Ectodermal cell (in vitro differentiated cells): Measurements from ENCODE around the gene CCDC83.
"Not testable (repeated sequence)": the region's sequence is repeated elsewhere in the genome, so short reads cannot be mapped to it uniquely, and the experiment has no call there.

ENCODE experiments used
- H3K27ac ChIP-seq: 2 replicates; pipeline ENCODE4 v1.7.0; 2013; ENCODE audit warnings: mild to moderate bottlenecking, low read depth, low read length; ENCODE audit not compliant: insufficient read depth, poor library complexity, severe bottlenecking
- H3K27me3 ChIP-seq: 2 replicates; pipeline ENCODE4 v1.7.0; 2013; ENCODE audit warnings: mild to moderate bottlenecking, low read length; ENCODE audit not compliant: insufficient read depth, control insufficient read depth, poor library complexity, severe bottlenecking
- H3K36me3 ChIP-seq: one replicate; pipeline ENCODE4 v1.7.0; 2013; ENCODE audit warnings: low read length; ENCODE audit not compliant: control insufficient read depth, insufficient read depth
- H3K4me1 ChIP-seq: one replicate; pipeline ENCODE4 v1.7.0; 2013; ENCODE audit warnings: low read length; ENCODE audit not compliant: control insufficient read depth, insufficient read depth
- H3K4me3 ChIP-seq: 2 replicates; pipeline ENCODE4 v1.7.0; 2013; ENCODE audit warnings: low read depth, low read length, control low read depth; ENCODE audit not compliant: insufficient read depth
- H3K9me3 ChIP-seq: 2 replicates; pipeline ENCODE4 v1.7.0; 2013; ENCODE audit warnings: mild to moderate bottlenecking, low read length, moderate library complexity; ENCODE audit not compliant: control insufficient read depth
- WGBS, 2 experiments: methylation state at CpG; one replicate each; pipeline ENCODE4 v1.1.7; 2013; ENCODE audit warnings: missing lambda C conversion rate in 2 of 2; 5-methylcytosine and 5-hydroxymethylcytosine counted together

The CCDC83 gene

GRCh38 chr11:85831050-85831449 lies 24.1 kb upstream of the CCDC83 start:
- Histone ChIP-seq H3K27me3 (no peaks in the 10 kb centered on the region), H3K4me3 (no peak overlapping the region), H3K27ac (no peak overlapping the region), H3K9me3 (no peaks in the 10 kb centered on the region), H3K36me3 (no peaks in the 10 kb centered on the region), H3K4me1 (no peaks in the 10 kb centered on the region)

DNA sequence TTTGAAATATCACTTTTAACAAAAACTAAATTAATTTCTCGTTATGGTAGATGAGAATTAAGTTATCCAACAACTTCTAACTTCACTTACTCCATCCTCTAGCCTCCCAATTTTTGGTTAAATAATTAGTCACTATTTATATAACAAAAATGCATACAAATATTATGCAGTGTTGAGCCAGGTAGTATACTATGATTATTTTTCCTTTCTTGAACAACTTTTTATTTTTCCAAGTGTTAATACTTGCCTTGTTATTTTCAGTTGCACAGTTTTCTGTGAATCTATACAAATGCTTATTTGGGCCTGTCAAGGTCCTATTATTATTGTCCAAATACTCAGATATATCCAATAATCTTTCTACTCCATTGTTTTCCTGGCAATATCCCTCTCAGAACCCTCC lies 19.9 kb upstream of the CCDC83 start:
- Histone ChIP-seq H3K36me3 (no peaks in the 10 kb centered on the region), H3K27ac (no peak overlapping the region), H3K4me3 (no peak overlapping the region), H3K9me3 (no peaks in the 10 kb centered on the region), H3K27me3 (no peaks in the 10 kb centered on the region), H3K4me1 (no peaks in the 10 kb centered on the region)
- WGBS, 2 experiments, result 100% methylated on average over 1 of the region's 1 CpG; no CpG with 5 or more reads in 1 of the 2 experiments

GRCh38 chr11:85835729-85836128 lies 19.5 kb upstream of the CCDC83 start:
- H3K27me3 ChIP-seq, result no peaks in the 10 kb centered on the region
- H3K9me3 ChIP-seq, result no peaks in the 10 kb centered on the region
- WGBS, 2 experiments, result 81 to 82% methylated on average over 3 of the region's 3 CpGs
- H3K27ac ChIP-seq, result no peak overlapping the region
- H3K36me3 ChIP-seq, result no peaks in the 10 kb centered on the region
- no peak overlapping the region for H3K4me3 ChIP-seq
- H3K4me1 ChIP-seq, result no peaks in the 10 kb centered on the region

DNA sequence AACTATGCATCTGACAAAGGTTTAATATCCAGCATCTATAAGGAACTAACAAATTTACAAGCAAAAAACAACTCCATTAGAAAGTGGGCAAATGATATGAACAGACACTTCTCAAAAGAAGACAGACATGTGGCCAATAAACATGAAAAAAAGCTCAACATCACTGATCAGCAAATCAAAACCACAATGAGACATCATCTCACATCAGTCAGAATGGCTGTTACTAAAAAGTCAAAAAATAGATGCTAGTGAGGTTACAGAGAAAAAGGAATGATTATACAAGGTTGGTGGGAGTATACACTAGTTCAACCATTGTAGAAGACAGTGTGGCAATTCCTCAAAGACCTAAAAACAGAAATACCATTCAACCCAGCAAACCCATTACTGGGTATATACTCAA lies 14.3 kb upstream of the CCDC83 start:
- H3K27ac ChIP-seq, H3K4me1 ChIP-seq, H3K4me3 ChIP-seq, H3K9me3 ChIP-seq, H3K36me3 ChIP-seq, H3K27me3 ChIP-seq: not testable (repeated sequence)

GRCh38 chr11:85843929-85844328 lies 11.3 kb upstream of the CCDC83 start:
- Histone ChIP-seq H3K36me3 (no peaks in the 10 kb centered on the region), H3K27ac (no peak overlapping the region), H3K9me3 (no peaks in the 10 kb centered on the region), H3K4me3 (no peak overlapping the region), H3K4me1 (no peaks in the 10 kb centered on the region), H3K27me3 (no peaks in the 10 kb centered on the region)
- 76 to 77% methylated on average over 2 of the region's 3 CpGs for WGBS, 2 experiments

DNA sequence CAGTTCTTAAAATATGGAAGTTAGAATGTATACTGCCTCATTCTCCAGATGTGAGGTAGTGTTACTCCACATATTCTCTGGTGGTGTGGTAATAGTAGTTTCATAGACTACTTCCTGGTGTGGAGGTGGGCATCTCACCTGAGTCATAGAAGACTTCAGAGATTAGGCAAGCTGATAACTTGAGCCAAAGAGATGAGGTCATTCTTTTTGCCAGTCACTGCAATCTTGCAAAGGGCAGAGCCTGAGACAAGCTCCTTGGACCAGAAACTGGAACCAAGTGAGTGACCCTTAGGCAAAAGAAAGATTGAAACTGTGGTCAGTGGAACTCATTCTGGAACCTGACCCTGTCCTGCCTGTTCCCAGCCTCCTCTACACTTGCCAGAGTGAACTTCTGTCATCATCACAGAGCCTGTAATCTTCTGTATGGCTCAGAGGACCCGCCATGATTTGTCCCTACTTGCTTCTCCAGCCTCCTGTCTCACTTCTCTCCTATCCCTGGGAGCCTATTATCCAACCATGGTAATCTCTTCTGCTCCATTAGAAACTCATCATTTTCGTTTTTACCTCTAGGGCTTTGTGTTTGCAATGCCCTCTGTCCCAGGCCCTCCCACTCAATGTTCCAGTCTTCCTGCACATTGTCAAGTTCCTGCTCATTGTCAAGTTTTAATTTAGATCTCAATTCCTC lies 10.6 kb upstream of the CCDC83 start:
- Histone ChIP-seq H3K36me3 (no peaks in the 10 kb centered on the region), H3K27me3 (no peaks in the 10 kb centered on the region), H3K4me3 (no peak overlapping the region), H3K9me3 (no peaks in the 10 kb centered on the region), H3K4me1 (no peaks in the 10 kb centered on the region), H3K27ac (no peak overlapping the region)
- WGBS, 2 experiments, result 77 to 81% methylated on average over 2 of the region's 2 CpGs

DNA sequence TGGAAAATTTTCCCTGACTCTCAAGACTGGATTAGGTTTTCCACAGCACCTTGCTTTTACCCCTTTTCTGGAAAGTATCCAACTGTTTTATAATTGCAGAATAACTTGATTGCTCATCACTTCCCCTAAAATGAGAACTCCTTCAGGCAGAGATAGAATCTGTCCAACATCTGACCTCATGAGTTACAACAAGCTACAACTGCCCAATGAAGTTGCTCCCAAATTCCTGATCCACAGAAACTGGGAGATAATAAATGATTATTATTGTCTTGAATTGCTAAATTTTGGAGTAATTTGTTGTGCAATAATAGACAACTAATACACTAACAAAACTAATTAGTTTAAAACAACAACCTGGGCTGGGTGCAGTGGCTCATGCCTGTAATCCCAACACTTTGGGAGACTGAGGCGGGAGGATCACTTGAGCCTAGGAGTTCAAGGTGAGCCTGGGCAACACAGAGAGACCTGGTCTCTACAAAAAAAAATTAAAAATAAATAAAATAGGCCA lies 10.0 kb upstream of the CCDC83 start:
- Histone ChIP-seq H3K4me3 (no peak overlapping the region), H3K36me3 (no peaks in the 10 kb centered on the region), H3K27me3 (no peaks in the 10 kb centered on the region), H3K4me1 (no peaks in the 10 kb centered on the region), H3K9me3 (no peaks in the 10 kb centered on the region), H3K27ac (no peak overlapping the region)
- 92 to 100% methylated on average over 1 of the region's 1 CpG for WGBS, 2 experiments

DNA sequence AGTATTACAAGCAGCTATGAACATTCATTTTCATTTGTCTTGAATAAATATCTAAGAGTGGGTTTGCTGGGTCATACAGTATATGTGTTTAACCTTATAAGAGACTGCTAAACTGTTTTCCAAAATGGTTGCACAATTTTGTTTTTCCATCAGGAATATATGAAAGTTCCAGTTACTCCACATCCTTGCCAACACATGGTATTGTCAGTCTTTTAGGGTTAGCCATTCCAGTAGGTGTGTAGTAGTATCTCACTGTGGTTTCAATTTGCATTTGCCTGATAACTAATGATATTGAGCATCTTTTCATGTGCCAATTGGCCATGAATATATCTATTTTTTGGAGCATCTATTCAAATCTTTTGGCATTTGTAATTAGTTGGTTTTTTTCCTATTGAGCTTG lies 7.7 kb upstream of the CCDC83 start:
- H3K9me3 ChIP-seq, result no peaks in the 10 kb centered on the region
- H3K4me3 ChIP-seq, result no peak overlapping the region
- no peaks in the 10 kb centered on the region for H3K36me3 ChIP-seq
- no peaks in the 10 kb centered on the region for H3K4me1 ChIP-seq
- no peaks in the 10 kb centered on the region for H3K27me3 ChIP-seq
- H3K27ac ChIP-seq, result no peak overlapping the region

- no peaks in the 10 kb centered on the region for H3K9me3 ChIP-seq
- no peaks in the 10 kb centered on the region for H3K4me1 ChIP-seq
- WGBS, 2 experiments, result 78 to 87% methylated on average over 3 of the region's 3 CpGs
- no peak overlapping the region for H3K4me3 ChIP-seq
- H3K27me3 ChIP-seq, result no peaks in the 10 kb centered on the region
- H3K36me3 ChIP-seq, result no peaks in the 10 kb centered on the region
- H3K27ac ChIP-seq, result no peak overlapping the region
Measured at GRCh38 chr11:85848006-85848405, 7.2 kb upstream of the CCDC83 start.

DNA sequence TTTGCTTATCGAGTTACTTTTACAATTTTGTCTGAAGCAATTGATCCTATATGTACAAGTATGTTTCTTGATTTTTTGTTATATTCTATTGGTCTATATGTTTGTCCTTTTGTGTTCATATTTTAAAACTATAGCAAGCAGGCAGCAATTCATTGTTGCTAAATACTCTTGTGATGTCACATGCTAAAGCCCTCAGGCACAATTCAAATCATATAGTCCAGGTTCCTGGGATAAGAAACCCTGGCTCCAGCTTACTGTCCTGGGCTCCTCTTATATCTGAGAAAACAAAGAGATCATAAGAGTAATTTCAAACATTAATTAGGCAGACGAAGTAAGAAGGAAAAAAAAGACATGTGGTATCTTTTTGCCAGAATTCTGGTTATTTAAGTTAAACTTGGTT lies 6.6 kb upstream of the CCDC83 start:
- Histone ChIP-seq H3K27me3 (no peaks in the 10 kb centered on the region), H3K4me1 (no peaks in the 10 kb centered on the region), H3K4me3 (no peak overlapping the region), H3K36me3 (no peaks in the 10 kb centered on the region), H3K9me3 (no peaks in the 10 kb centered on the region), H3K27ac (no peak overlapping the region)
- WGBS, 2 experiments, result 96 to 100% methylated on average over 1 to 2 of the region's 2 CpGs

DNA sequence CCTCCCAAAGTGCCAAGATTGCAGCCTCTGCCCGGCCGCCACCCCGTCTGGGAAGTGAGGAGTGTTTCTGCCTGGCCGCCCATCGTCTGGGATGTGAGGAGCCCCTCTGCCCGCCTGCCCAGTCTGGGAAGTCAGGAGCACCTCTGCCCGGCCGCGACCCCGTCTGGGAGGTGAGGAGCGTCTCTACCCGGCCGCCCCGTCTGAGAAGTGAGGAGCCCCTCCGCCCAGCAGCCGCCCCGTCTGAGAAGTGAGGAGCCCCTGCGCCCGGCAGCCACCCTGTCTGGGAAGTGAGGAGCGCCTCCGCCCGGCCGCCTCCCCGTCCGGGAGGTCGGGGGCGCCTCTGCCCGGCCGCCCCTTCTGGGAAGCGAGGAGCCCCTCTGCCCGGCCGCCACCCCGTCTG lies 2.4 kb upstream of the CCDC83 start:
- 95 to 96% methylated on average over 33 of the region's 33 CpGs for WGBS, 2 experiments
- H3K27ac ChIP-seq, H3K27me3 ChIP-seq, H3K36me3 ChIP-seq, H3K4me1 ChIP-seq, H3K4me3 ChIP-seq, H3K9me3 ChIP-seq: not testable (repeated sequence)
